DND-41 (cell line): ENCODE measurements around the gene SLC25A21.
"Not testable (repeated sequence)": the region's sequence is repeated elsewhere in the genome, so short reads cannot be mapped to it uniquely, and the experiment has no call there.

Experiments
- ATAC-seq: fragments of 200-7000 bp; cut with Tn5 transposase; 3 replicates; pipeline ENCODE4 v1.9.1; 2021; ENCODE audit warnings: low read depth; ENCODE audit not compliant: insufficient read depth
- DNase-seq: peaks from one replicate; pipeline ENCODE4 v3.0.0-alpha.2; 2020
- H2AFZ ChIP-seq: 2 replicates; pipeline ENCODE4 v1.6.0; 2012; ENCODE audit warnings: low read depth, low read length
- H3K27ac ChIP-seq: 2 replicates; pipeline ENCODE4 v1.5.1; 2012; ENCODE audit warnings: low read length, inconsistent platforms
- H3K27me3 ChIP-seq: fragments of 200-600 bp; sonication (generic); 2 replicates; pipeline ENCODE4 v1.6.0; 2012; ENCODE audit warnings: low read length, mild to moderate bottlenecking, inconsistent platforms; ENCODE audit not compliant: insufficient read depth, poor library complexity
- H3K36me3 ChIP-seq: 2 replicates; pipeline ENCODE4 v1.5.1; 2012; ENCODE audit warnings: low read length, inconsistent platforms; ENCODE audit not compliant: insufficient read depth
- H3K4me1 ChIP-seq: 2 replicates; pipeline ENCODE4 v1.5.1; 2012; ENCODE audit warnings: mild to moderate bottlenecking, low read length; ENCODE audit not compliant: insufficient read depth
- H3K4me2 ChIP-seq: 2 replicates; pipeline ENCODE4 v1.6.0; 2012; ENCODE audit warnings: mild to moderate bottlenecking, moderate library complexity, low read length, inconsistent platforms; ENCODE audit not compliant: insufficient read depth
- H3K4me3 ChIP-seq, 2 experiments: fragments of 200-600 bp in 1 of 2; shearing (Covaris generic) in 1 of 2; 2 replicates each; pipeline ENCODE4 v1.5.1; 2012 to 2016; ENCODE audit warnings: inconsistent platforms in 2 of 2, low read length in 2 of 2, mild to moderate bottlenecking in 2 of 2, low read depth in 1 of 2, moderate library complexity in 1 of 2
- H3K79me2 ChIP-seq: 2 replicates; pipeline ENCODE4 v1.6.0; 2012; ENCODE audit warnings: low read length, inconsistent platforms; ENCODE audit not compliant: insufficient read depth
- H3K9ac ChIP-seq: 2 replicates; pipeline ENCODE4 v1.6.0; 2012; ENCODE audit warnings: low read depth, mild to moderate bottlenecking, inconsistent platforms, low read length, moderate library complexity
- H3K9me3 ChIP-seq: 2 replicates; pipeline ENCODE4 v1.5.1; 2012; ENCODE audit warnings: low read length, moderate library complexity, mild to moderate bottlenecking, inconsistent platforms; ENCODE audit not compliant: insufficient read depth, severe bottlenecking
- H4K20me1 ChIP-seq: 2 replicates; pipeline ENCODE4 v1.6.0; 2012; ENCODE audit warnings: low read length; ENCODE audit not compliant: insufficient read depth
- EZH2 ChIP-seq: IDR thresholded peaks from 3 replicates; pipeline ENCODE4 v1.6.1; 2012; ENCODE audit warnings: borderline replicate concordance, low read depth, mild to moderate bottlenecking, moderate library complexity, low read length, inconsistent platforms; ENCODE audit not compliant: severe bottlenecking
- TF ChIP-seq, protein P1 (sequence below): IDR thresholded peaks from 2 replicates; pipeline ENCODE4 v1.5.1; 2012; ENCODE audit warnings: borderline replicate concordance, low read length, moderate library complexity, mild to moderate bottlenecking; ENCODE audit not compliant: poor library complexity, severe bottlenecking; ENCODE audit errors: extremely low read depth

The SLC25A21 gene

DNA sequence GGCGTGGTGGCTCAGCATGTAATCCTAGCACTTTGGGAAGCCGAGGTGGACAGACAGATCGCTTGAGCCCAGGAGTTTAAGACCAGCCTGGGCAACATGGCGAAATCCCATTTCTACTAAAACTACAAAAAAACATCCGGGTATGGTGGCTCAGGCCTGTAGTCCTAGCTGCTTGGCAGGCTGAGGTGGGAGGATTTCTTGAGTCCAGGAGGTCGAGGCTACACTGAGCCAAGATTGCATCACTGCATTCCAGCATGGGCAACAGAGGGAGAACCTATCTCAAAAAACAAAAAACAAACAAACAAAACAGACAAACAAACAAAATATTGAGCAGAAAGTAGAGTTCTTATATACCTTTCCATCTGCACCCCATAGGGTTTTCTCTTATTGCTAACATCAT, 9.0 kb upstream of the SLC25A21 start:
- H2AFZ ChIP-seq = no peak overlapping the region

DNA sequence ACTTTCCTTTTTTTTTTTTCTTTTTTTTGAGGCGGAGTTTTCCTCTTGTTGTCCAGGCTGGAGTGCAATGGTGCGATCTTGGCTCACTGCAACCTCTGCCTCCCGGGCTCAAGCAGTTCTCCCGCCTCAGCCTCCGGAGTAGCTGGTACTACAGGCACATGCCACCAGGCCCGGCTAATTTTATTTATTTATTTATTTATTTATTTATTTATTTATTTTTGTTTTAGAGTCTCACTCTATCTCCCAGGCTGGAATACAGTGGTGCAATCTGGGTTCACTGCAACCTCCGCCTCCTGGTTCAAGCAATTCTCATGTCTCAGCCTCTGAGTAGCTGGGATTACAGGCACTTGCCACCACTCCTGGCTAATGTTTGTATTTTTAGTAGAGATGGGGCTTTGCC, 8.5 kb upstream of the SLC25A21 start:
- not testable (repeated sequence) for H3K9ac ChIP-seq, H3K4me3 ChIP-seq, H3K9me3 ChIP-seq, DNase-seq, H4K20me1 ChIP-seq, H3K4me2 ChIP-seq, H3K36me3 ChIP-seq, H3K27me3 ChIP-seq, H2AFZ ChIP-seq, H3K27ac ChIP-seq, ATAC-seq, H3K4me1 ChIP-seq, H3K79me2 ChIP-seq

More for the DNA sequence above, 9.0 kb upstream of the SLC25A21 start:
- no peak overlapping the region for H3K4me2 ChIP-seq
- H3K27me3 ChIP-seq = no peaks in the 10 kb centered on the region
- H3K9me3 ChIP-seq = no peaks in the 10 kb centered on the region
- no peak overlapping the region for H3K4me3 ChIP-seq
- no peaks in the 10 kb centered on the region for H3K4me1 ChIP-seq
- no peak for ATAC-seq
- H4K20me1 ChIP-seq = no peaks in the 10 kb centered on the region
- DNase-seq = no peak
- no peaks in the 10 kb centered on the region for H3K79me2 ChIP-seq
- no peak overlapping the region for H3K9ac ChIP-seq
- H3K36me3 ChIP-seq = no peaks in the 10 kb centered on the region
- H3K27ac ChIP-seq = no peak overlapping the region
- TF ChIP-seq, protein P1, sequence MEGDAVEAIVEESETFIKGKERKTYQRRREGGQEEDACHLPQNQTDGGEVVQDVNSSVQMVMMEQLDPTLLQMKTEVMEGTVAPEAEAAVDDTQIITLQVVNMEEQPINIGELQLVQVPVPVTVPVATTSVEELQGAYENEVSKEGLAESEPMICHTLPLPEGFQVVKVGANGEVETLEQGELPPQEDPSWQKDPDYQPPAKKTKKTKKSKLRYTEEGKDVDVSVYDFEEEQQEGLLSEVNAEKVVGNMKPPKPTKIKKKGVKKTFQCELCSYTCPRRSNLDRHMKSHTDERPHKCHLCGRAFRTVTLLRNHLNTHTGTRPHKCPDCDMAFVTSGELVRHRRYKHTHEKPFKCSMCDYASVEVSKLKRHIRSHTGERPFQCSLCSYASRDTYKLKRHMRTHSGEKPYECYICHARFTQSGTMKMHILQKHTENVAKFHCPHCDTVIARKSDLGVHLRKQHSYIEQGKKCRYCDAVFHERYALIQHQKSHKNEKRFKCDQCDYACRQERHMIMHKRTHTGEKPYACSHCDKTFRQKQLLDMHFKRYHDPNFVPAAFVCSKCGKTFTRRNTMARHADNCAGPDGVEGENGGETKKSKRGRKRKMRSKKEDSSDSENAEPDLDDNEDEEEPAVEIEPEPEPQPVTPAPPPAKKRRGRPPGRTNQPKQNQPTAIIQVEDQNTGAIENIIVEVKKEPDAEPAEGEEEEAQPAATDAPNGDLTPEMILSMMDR = no peak
- TF ChIP-seq EZH2 = no peak

DNA sequence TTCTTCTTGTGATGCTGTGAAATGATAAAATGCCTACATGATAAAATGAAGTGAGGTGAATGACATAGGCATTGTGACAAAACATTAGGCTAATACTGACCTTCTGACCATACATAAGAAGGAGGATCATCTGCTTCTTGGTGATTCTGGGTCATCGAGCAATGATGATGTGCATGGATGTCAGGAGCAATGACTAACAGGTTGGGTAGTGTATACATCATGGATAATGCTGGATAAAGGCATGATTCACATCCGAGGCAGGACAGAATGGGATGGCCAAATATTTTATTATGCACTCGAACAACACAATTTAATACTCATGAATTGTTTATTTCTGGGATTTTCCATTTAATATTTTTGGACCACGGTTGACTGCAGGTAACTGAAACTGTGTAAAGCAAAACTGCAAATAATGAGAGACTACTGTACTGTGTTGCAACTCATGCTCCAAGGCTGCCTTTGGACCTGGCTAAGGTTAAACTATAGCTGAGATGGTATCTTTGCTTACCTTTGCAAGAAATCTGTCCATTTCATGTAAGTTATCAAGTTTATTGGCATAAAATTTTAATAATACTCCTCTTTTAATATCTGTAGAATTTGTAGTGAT, 7.6 kb upstream of the SLC25A21 start:
- Histone ChIP-seq H3K9ac (no peak overlapping the region), H3K4me2 (no peak overlapping the region)
- no peak for ATAC-seq

DNA sequence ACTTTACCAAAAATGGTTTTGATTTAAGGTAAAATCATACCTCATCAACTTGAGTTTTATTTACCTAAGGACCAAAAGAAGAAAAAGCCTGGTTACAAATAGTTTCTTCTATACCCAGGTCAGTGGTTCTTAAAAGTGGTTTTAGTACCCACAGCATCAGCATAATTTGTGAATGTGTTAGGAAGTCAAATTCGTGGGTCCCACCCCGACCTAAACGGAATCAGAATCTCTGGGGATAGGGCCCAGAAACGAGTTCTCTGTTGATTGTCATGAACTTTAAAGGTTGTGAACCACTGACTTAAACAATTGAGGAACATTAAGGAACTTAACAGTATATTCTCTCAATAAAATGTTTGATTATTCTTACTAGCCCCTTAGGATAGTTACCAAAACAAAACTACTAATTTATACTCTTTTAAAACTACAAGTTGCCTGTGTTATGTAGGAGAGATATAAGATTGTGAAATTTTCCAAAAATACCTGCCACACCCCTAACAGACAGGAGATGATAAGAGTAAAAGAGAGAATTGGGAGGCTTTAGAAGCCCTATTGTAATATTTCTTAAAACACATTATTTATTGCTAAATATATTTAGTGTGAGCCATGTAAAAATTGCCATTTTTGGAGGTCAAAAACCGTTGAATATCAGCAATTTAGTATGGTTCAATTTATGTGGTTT, 669 bp upstream of the SLC25A21 start:
- ATAC-seq = no peak
- no peak for DNase-seq
- H3K27ac ChIP-seq = no peak overlapping the region

More for the DNA sequence above, 7.6 kb upstream of the SLC25A21 start:
- Histone ChIP-seq H4K20me1 (no peaks in the 10 kb centered on the region), H3K27me3 (no peaks in the 10 kb centered on the region), H3K9me3 (no peaks in the 10 kb centered on the region), H2AFZ (no peak overlapping the region), H3K4me3 (no peak overlapping the region), H3K79me2 (no peaks in the 10 kb centered on the region), H3K4me1 (no peaks in the 10 kb centered on the region), H3K36me3 (no peaks in the 10 kb centered on the region), H3K27ac (no peak overlapping the region)
- TF ChIP-seq EZH2 = no peak
- TF ChIP-seq, protein P1 = no peak
- no peak for DNase-seq

More for the DNA sequence above, 669 bp upstream of the SLC25A21 start:
- H3K79me2 ChIP-seq = no peaks in the 10 kb centered on the region
- H3K4me2 ChIP-seq = no peak overlapping the region
- H3K9ac ChIP-seq = no peak overlapping the region
- H2AFZ ChIP-seq = no peak overlapping the region
- H3K36me3 ChIP-seq = no peaks in the 10 kb centered on the region
- no peak overlapping the region for H3K4me3 ChIP-seq
- TF ChIP-seq, protein P1 = no peak
- no peak for TF ChIP-seq EZH2
- H3K4me1 ChIP-seq = no peaks in the 10 kb centered on the region
- H3K9me3 ChIP-seq = no peaks in the 10 kb centered on the region
- no peaks in the 10 kb centered on the region for H4K20me1 ChIP-seq
- no peaks in the 10 kb centered on the region for H3K27me3 ChIP-seq
